H1 (cell line): Measurements from ENCODE around the gene CPXM1. TPM values are rescaled to one million over a fixed set of nuclear protein-coding genes. Genes with fewer than 3 reads are reported as not detected.

Experiments
- CTCF ChIA-PET: fragments of 300-600 bp; sonication (Branson Sonifier 250); formaldehyde crosslinking; loops from one replicate; lab custom pipeline; 2021; ENCODE audit not compliant: partially characterized antibody; lab: Charles Lee
- POLR2A ChIA-PET: fragments of 300-600 bp; sonication (Branson Sonifier 250); formaldehyde crosslinking; loops from one replicate; lab custom pipeline; 2021; ENCODE audit warnings: inconsistent platforms; ENCODE audit not compliant: partially characterized antibody; lab: Charles Lee
- DNase-seq, 2 experiments: peaks; one replicate each; pipeline versions ENCODE4 v3.0.0 to v3.0.0-alpha.2; 2010 to 2022; ENCODE audit warnings: low spot score in 2 of 2, low read depth in 1 of 2, mixed read lengths in 1 of 2
- FAIRE-seq: peaks from 2 replicates; lab custom pipeline; 2011; peaks lifted over from hg19 to GRCh38; lab: Jason Lieb, UNC
- H2AFZ ChIP-seq: 2 replicates; pipeline ENCODE4 v1.8.1; 2012; ENCODE audit warnings: low read length, inconsistent platforms
- H2AK5ac ChIP-seq: 2 replicates; pipeline ENCODE4 v1.6.1; 2013; ENCODE audit warnings: low read depth, low read length
- H2BK120ac ChIP-seq: replicated peaks from 2 replicates; pipeline ENCODE3; 2013; ENCODE audit warnings: low read depth, low read length, inconsistent platforms
- H2BK12ac ChIP-seq: 2 replicates; pipeline ENCODE4 v1.6.1; 2013; ENCODE audit warnings: low read depth, low read length
- H2BK15ac ChIP-seq: 2 replicates; pipeline ENCODE4 v1.6.1; 2013; ENCODE audit warnings: low read length
- H2BK20ac ChIP-seq: 2 replicates; pipeline ENCODE4 v1.6.1; 2013; ENCODE audit warnings: low read length
- H2BK5ac ChIP-seq: 2 replicates; pipeline ENCODE4 v1.6.1; 2013; ENCODE audit warnings: low read depth, low read length
- H3K14ac ChIP-seq: 2 replicates; pipeline ENCODE4 v1.6.1; 2013; ENCODE audit warnings: inconsistent platforms; ENCODE audit not compliant: insufficient read length
- H3K18ac ChIP-seq: 2 replicates; pipeline ENCODE4 v1.6.1; 2013; ENCODE audit warnings: low read length; ENCODE audit errors: extremely low read depth
- H3K23ac ChIP-seq: 2 replicates; pipeline ENCODE4 v1.6.1; 2013; ENCODE audit warnings: inconsistent platforms; ENCODE audit not compliant: insufficient read length
- H3K23me2 ChIP-seq: 2 replicates; pipeline ENCODE4 v1.6.1; 2013; ENCODE audit warnings: low read depth, low read length
- H3K27ac ChIP-seq: 2 replicates; pipeline ENCODE4 v1.6.1; 2011; ENCODE audit warnings: low read depth, low read length, inconsistent platforms
- H3K27me3 ChIP-seq, 4 experiments: replicated peaks in 1 of 4; 1 replicate in 1 of 4; 2 replicates in 3 of 4; pipeline versions ENCODE4 v1.6.1 to v1.8.1; 2011 to 2013; ENCODE audit warnings: low read length in 3 of 4, mild to moderate bottlenecking in 3 of 4, inconsistent platforms in 2 of 4, mixed read lengths in 2 of 4, moderate library complexity in 1 of 4; ENCODE audit not compliant: control insufficient read depth in 3 of 4, insufficient read depth in 3 of 4; ENCODE audit errors: extremely low read depth in 1 of 4
- H3K36me3 ChIP-seq, 4 experiments: 2 replicates each; pipeline versions ENCODE4 v1.6.1 to v1.8.1; 2011 to 2013; ENCODE audit warnings: mild to moderate bottlenecking in 4 of 4, low read length in 3 of 4, moderate library complexity in 2 of 4, control low read depth in 1 of 4, inconsistent platforms in 1 of 4; ENCODE audit not compliant: insufficient read depth in 4 of 4, control insufficient read depth in 2 of 4
- H3K4ac ChIP-seq: replicated peaks from 2 replicates; pipeline ENCODE3; 2013; ENCODE audit warnings: low read length, low read depth, mixed read lengths, inconsistent platforms; ENCODE audit not compliant: insufficient read length
- H3K4me1 ChIP-seq, 4 experiments: replicated peaks in 1 of 4; 1 replicate in 1 of 4; 2 replicates in 3 of 4; pipeline versions ENCODE4 v1.6.1 to v1.8.1; 2011 to 2013; ENCODE audit warnings: low read length in 3 of 4, inconsistent platforms in 2 of 4, mixed read lengths in 1 of 4; ENCODE audit not compliant: insufficient read depth in 4 of 4, control insufficient read depth in 3 of 4
- H3K4me2 ChIP-seq, 2 experiments: 2 replicates each; pipeline versions ENCODE4 v1.6.1 to v1.8.1; 2011 to 2013; ENCODE audit warnings: low read depth in 2 of 2, low read length in 2 of 2, control low read depth in 1 of 2, inconsistent platforms in 1 of 2, mild to moderate bottlenecking in 1 of 2; ENCODE audit not compliant: insufficient read depth in 1 of 2
- H3K4me3 ChIP-seq, 4 experiments: fragments of 200-600, 300-600 bp in 1 of 4; sonication (generic), shearing (Covaris generic), sonication (Bioruptor Twin) in 1 of 4; 2 replicates each; pipeline versions ENCODE4 v1.5.1 to v1.8.1; 2011 to 2016; ENCODE audit warnings: low read length in 4 of 4, low read depth in 3 of 4, control low read depth in 2 of 4, inconsistent platforms in 2 of 4, mild to moderate bottlenecking in 2 of 4, mixed read lengths in 1 of 4, moderate library complexity in 1 of 4; ENCODE audit not compliant: insufficient read depth in 2 of 4; ENCODE audit errors: extremely low read depth in 1 of 4
- H3K56ac ChIP-seq: replicated peaks from 2 replicates; pipeline ENCODE3; 2013; ENCODE audit warnings: low read depth, mild to moderate bottlenecking, mixed read lengths, low read length, inconsistent platforms; ENCODE audit not compliant: insufficient read length
- H3K79me1 ChIP-seq: 2 replicates; pipeline ENCODE4 v1.6.1; 2013; ENCODE audit warnings: low read depth, low read length, control low read depth
- H3K79me2 ChIP-seq, 2 experiments: 2 replicates each; pipeline versions ENCODE4 v1.6.1 to v1.8.1; 2012 to 2013; ENCODE audit warnings: low read length in 2 of 2, mild to moderate bottlenecking in 2 of 2, inconsistent platforms in 1 of 2; ENCODE audit not compliant: insufficient read depth in 2 of 2, control insufficient read depth in 1 of 2
- H3K9ac ChIP-seq, 4 experiments: replicated peaks in 1 of 4; 1 replicate in 1 of 4; 2 replicates in 3 of 4; pipeline versions ENCODE4 v1.6.1 to v1.8.1; 2011 to 2013; ENCODE audit warnings: low read depth in 3 of 4, low read length in 3 of 4, control low read depth in 2 of 4, mild to moderate bottlenecking in 2 of 4, moderate library complexity in 2 of 4, inconsistent platforms in 1 of 4; ENCODE audit errors: extremely low read depth in 1 of 4
- H3K9me3 ChIP-seq, 2 experiments: 2 replicates each; pipeline versions ENCODE4 v1.6.1 to v1.8.1; 2012 to 2013; ENCODE audit warnings: mild to moderate bottlenecking in 2 of 2, moderate library complexity in 2 of 2, control low read depth in 1 of 2, inconsistent platforms in 1 of 2, low read depth in 1 of 2, low read length in 1 of 2, mixed read lengths in 1 of 2; ENCODE audit not compliant: insufficient read depth in 2 of 2
- H4K20me1 ChIP-seq, 2 experiments: replicated peaks in 1 of 2; 2 replicates each; pipeline versions ENCODE3 to v1.8.1; 2011 to 2013; ENCODE audit warnings: inconsistent platforms in 2 of 2, low read length in 2 of 2, mild to moderate bottlenecking in 1 of 2; ENCODE audit not compliant: insufficient read depth in 2 of 2, control insufficient read depth in 1 of 2
- H4K5ac ChIP-seq: 2 replicates; pipeline ENCODE4 v1.6.1; 2013; ENCODE audit warnings: low read length, low read depth, mixed read lengths, inconsistent platforms; ENCODE audit not compliant: insufficient read length
- H4K8ac ChIP-seq: 2 replicates; pipeline ENCODE4 v1.8.0; 2013; ENCODE audit warnings: mild to moderate bottlenecking, moderate library complexity, low read length, inconsistent platforms; ENCODE audit not compliant: insufficient read depth; ENCODE audit errors: extremely low read depth
- H4K91ac ChIP-seq: replicated peaks from 2 replicates; pipeline ENCODE3; 2013; ENCODE audit warnings: low read length, mixed read lengths, inconsistent platforms; ENCODE audit not compliant: insufficient read length
- ASH2L ChIP-seq: fragments of 200-600, 300-600 bp; sonication (generic); IDR thresholded peaks from one replicate; pipeline ENCODE4 v1.7.1; 2017; ENCODE audit warnings: low read length
- BRCA1 ChIP-seq: IDR thresholded peaks from 2 replicates; pipeline ENCODE4 v1.6.1; 2012; ENCODE audit warnings: low read depth, low read length, improper control_type of control experiment
- CEBPB ChIP-seq: IDR thresholded peaks from 2 replicates; pipeline ENCODE4 v1.6.1; 2012; ENCODE audit warnings: low read depth, low read length
- E2F6 ChIP-seq: IDR thresholded peaks from 2 replicates; pipeline ENCODE4 v1.6.1; 2012; ENCODE audit warnings: inconsistent platforms
- EP300 ChIP-seq, 2 experiments: IDR thresholded peaks; 1 replicate in 1 of 2; 2 replicates in 1 of 2; pipeline ENCODE4 v1.6.1; 2011 to 2012; ENCODE audit warnings: low read depth in 2 of 2, low read length in 2 of 2, mild to moderate bottlenecking in 2 of 2, borderline replicate concordance in 1 of 2, inconsistent platforms in 1 of 2, moderate library complexity in 1 of 2
- MAX ChIP-seq: IDR thresholded peaks from 2 replicates; pipeline ENCODE4 v1.6.1; 2012; ENCODE audit warnings: inconsistent platforms
- POLR2A ChIP-seq, 2 experiments: IDR thresholded peaks; 1 replicate in 1 of 2; 2 replicates in 1 of 2; pipeline ENCODE4 v1.6.1; 2011; ENCODE audit warnings: low read depth in 2 of 2, low read length in 2 of 2, mild to moderate bottlenecking in 2 of 2; ENCODE audit errors: control extremely low read depth in 1 of 2
- RBBP5 ChIP-seq: IDR thresholded peaks from 2 replicates; pipeline ENCODE4 v1.7.1; 2012; ENCODE audit warnings: low read depth, mild to moderate bottlenecking, inconsistent platforms, low read length, moderate library complexity, borderline replicate concordance
- RNF2 ChIP-seq: fragments of 200-900, 300-1000 bp; sonication (generic); IDR thresholded peaks from 2 replicates; pipeline ENCODE4 v1.7.1; 2016; ENCODE audit warnings: borderline replicate concordance, low read depth, mild to moderate bottlenecking, antibody characterized with exemption, low read length; ENCODE audit not compliant: poor library complexity, severe bottlenecking; ENCODE audit errors: missing control alignments
- SP1 ChIP-seq: IDR thresholded peaks from 2 replicates; pipeline ENCODE4 v1.6.1; 2011; ENCODE audit warnings: low read depth, low read length
- SRF ChIP-seq: IDR thresholded peaks from 2 replicates; pipeline ENCODE4 v1.6.1; 2011; ENCODE audit warnings: mild to moderate bottlenecking, low read depth, low read length, moderate library complexity
- TAF7 ChIP-seq: optimal IDR thresholded peaks from 2 replicates; pipeline ENCODE3; 2011; ENCODE audit warnings: low read depth, mild to moderate bottlenecking, inconsistent platforms, low read length, moderate library complexity, borderline replicate concordance
- WGBS, 2 experiments: shearing (Covaris generic) in 1 of 2; methylation state at CpG; one replicate each; pipeline versions ENCODE4 v1.1.6 to v1.1.7; 2013 to 2015; ENCODE audit warnings: low lambda C conversion rate in 2 of 2, mixed read lengths in 2 of 2, inconsistent platforms in 1 of 2, low coverage in 1 of 2, missing lambda C conversion rate in 1 of 2; ENCODE audit not compliant: insufficient replicate concordance in 2 of 2, insufficient coverage in 1 of 2, insufficient read length in 1 of 2; ENCODE audit errors: extremely low coverage in 1 of 2, missing lambda C conversion rate in 1 of 2; 5-methylcytosine and 5-hydroxymethylcytosine counted together
- polyA plus RNA-seq, 7 experiments: library from polyadenylated mRNA; depleted of rRNA in 3 of 7; stranded (reverse) in 5 of 7; unstranded in 2 of 7; fragments of >200 nt in 5 of 7; fragments of 200-250 nt in 2 of 7; gene quantifications; 1 replicate in 5 of 7; 2 replicates in 1 of 7; 4 replicates in 1 of 7; pipeline versions ENCODE4 v1.2.1 to v1.2.3, GENCODE V29; 2011 to 2013; ENCODE audit warnings: missing spikeins in 2 of 7, mixed read lengths in 2 of 7
- total RNA-seq: library from RNA; stranded (reverse); fragmentation: NEBNext Ultra II Directional; extraction: Animal tissue kit (Norgen Biotek cat#: 25700); gene quantifications from 2 replicates; pipeline ENCODE4 v1.2.1, GENCODE V29; 2021

The CPXM1 gene
- total and polyA plus RNA-seq, 2 of the 8 experiments (the other 6 are each of a cell fraction or from before 2014, with no cell fraction given) = 31.3 to 81.9 TPM

GRCh38 chr20:2747676-2748235 lies 52.7 kb downstream of the CPXM1 start:
- Histone ChIP-seq H3K23me2 (peaks cover 20% of the 10 kb centered on the region; the same call in 1 of the 2 replicates), H2BK15ac (0 out of 2 replicates have a peak overlapping the region, but pooled peaks have one; percentile 5), H4K20me1 (peaks cover 0 to 2% of the 10 kb centered on the region in 2 experiments), H3K36me3 (peaks cover 0 to 3% (median 0%) of the 10 kb centered on the region in 4 experiments; a peak in 1 of 8 replicates), H3K4ac (no peak overlapping the region), H4K8ac (no peak overlapping the region), H3K4me3 (peak overlapping the region in 1 of 4 experiments; percentile 62; a peak in 1 of 8 replicates), H2AK5ac (peak overlapping the region; percentile 87; the same call in 1 of the 2 replicates), H3K56ac (no peak overlapping the region), H2BK12ac (peak overlapping the region; percentile 30; the same call in 1 of the 2 replicates), H3K9ac (no peak overlapping the region), H3K27me3 (peaks cover 39 to 68% (median 53%) of the 10 kb centered on the region in 4 experiments), H3K4me2 (peak overlapping the region in 1 of 2 experiments; percentile 78; a peak in 1 of 4 replicates), H3K14ac (no peak overlapping the region), H4K91ac (no peak overlapping the region), H3K27ac (no peak overlapping the region), H3K18ac (no peak overlapping the region), H2BK20ac (no peak overlapping the region; the same call in 1 of the 2 replicates), H3K79me2 (no peaks in the 10 kb centered on the region), H2BK5ac (no peak overlapping the region), H2AFZ (no peak overlapping the region), H3K23ac (no peak overlapping the region), H4K5ac (no peak overlapping the region), H3K4me1 (peaks cover 2 to 35% (median 24%) of the 10 kb centered on the region in 4 experiments), H2BK120ac (no peak overlapping the region), H3K79me1 (no peaks in the 10 kb centered on the region), H3K9me3 (no peaks in the 10 kb centered on the region)
- CTCF ChIA-PET = interaction anchor here (1.4 kb wide), 1 partner anchor 55 kb away, joined by 4 read pairs; the partner anchor contains the start of gene EBF4
- 86% methylated on average over 8 of the region's 8 CpGs; no CpG with 5 or more reads in 1 of the 2 experiments for WGBS, 2 experiments
- DNase-seq (no peak), FAIRE-seq (no peak)
- POLR2A ChIA-PET = no interaction called here
- no peak for TF ChIP-seq ASH2L
- no peak for TF ChIP-seq SP1
- TF ChIP-seq POLR2A (IDR thresholded peaks at IDR 0.05; ENCODE audit: control extremely low read depth in 1 of 2, low read depth in 2 of 2, low read length in 2 of 2) = no peak; a peak in 1 of 3 replicates
- no peak for TF ChIP-seq CEBPB
- no peak for TF ChIP-seq SRF
- no peak for TF ChIP-seq BRCA1
- no peak for TF ChIP-seq E2F6
- no peak for TF ChIP-seq RBBP5
- TF ChIP-seq TAF7 = no peak
- no peak for TF ChIP-seq MAX
- no peak for TF ChIP-seq RNF2
- TF ChIP-seq EP300 (IDR thresholded peaks at IDR 0.05; ENCODE audit: borderline replicate concordance in 1 of 2, low read depth in 2 of 2, low read length in 2 of 2) = no peak
